ENCODE data around the gene LMF1. TPM values are rescaled to one million over a fixed set of nuclear protein-coding genes. Genes with fewer than 3 reads are reported as not detected.
A peak's percentile ranks its signal among the peaks of the same experiment; 100 is the strongest.

Gene LMF1
- polyA plus RNA-seq, 3 donors, result 5.9 to 14.7 (median 10.6) TPM

DNA sequence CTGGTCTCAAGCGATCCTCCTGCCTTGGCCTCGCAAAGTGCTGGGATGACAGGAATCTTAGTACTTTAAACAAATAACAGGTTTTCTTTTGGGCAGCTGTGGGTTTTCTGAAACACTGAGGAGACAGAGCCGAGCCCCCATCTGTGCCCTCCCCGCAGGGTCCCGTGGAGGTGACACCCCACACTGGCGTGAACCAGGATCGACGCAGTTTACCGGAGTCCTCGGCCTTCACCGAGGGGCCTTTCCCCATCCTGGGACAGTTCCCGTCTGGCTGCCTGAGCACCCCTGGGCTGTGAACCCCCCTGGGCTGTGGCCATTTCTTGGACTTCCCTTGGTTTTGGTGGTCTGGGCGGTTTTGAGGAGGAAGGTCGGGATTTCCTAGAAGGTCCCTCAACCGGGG is 154.9 kb downstream of the LMF1 start:
- Histone ChIP-seq H3K36me3 (replicated peaks in 1 of 2; ENCODE audit: control insufficient read depth in 1 of 2, insufficient read depth in 2 of 2, low read length in 2 of 2) (no peaks in the 10 kb centered on the region), H3K4me2 (replicated peaks; ENCODE audit: extremely low read depth, low read length, poor library complexity, severe bottlenecking) (no peak overlapping the region), H4K20me1 (ENCODE audit: insufficient read depth, low read length) (no peaks in the 10 kb centered on the region), H3K4me1 (ENCODE audit: control insufficient read depth in 1 of 2, insufficient read depth in 2 of 2, low read length in 2 of 2) (peaks cover 0 to 4% of the 10 kb centered on the region in 2 donors), H3K27me3 (ENCODE audit: control insufficient read depth in 2 of 2, insufficient read depth in 2 of 2, low read length in 2 of 2) (peaks cover 20 to 69% of the 10 kb centered on the region in 2 donors), H2AFZ (ENCODE audit: insufficient read depth, low read depth, low read length, poor library complexity, severe bottlenecking) (no peak overlapping the region), H3K79me2 (ENCODE audit: insufficient read depth, low read length) (no peaks in the 10 kb centered on the region), H3K9ac (ENCODE audit: insufficient read depth, low read length, poor library complexity, severe bottlenecking) (no peak overlapping the region), H3K9me3 (replicated peaks in 1 of 2; ENCODE audit: control insufficient read depth in 1 of 2, insufficient read depth in 1 of 2, low read length in 2 of 2) (peaks cover 5 to 21% of the 10 kb centered on the region in 2 donors), H3K4me3 (replicated peaks in 1 of 3; ENCODE audit: low read depth in 2 of 3, low read length in 3 of 3) (no peak overlapping the region), H3K27ac (ENCODE audit: low read depth in 1 of 2, low read length in 2 of 2) (no peak overlapping the region)
- H3K9me3 Mint-ChIP-seq, result peaks cover 1 to 24% (median 12%) of the 10 kb centered on the region in 7 donors
- H3K36me3 Mint-ChIP-seq, result peaks cover 0 to 6% of the 10 kb centered on the region in 2 donors
- WGBS (ENCODE audit: insufficient coverage), result 98% methylated on average over 11 of the region's 15 CpGs
- no peak overlapping the region for H3K27ac Mint-ChIP-seq
- H3K27me3 Mint-ChIP-seq (ENCODE audit: low read depth in 3 of 3), result peaks cover 53 to 69% (median 60%) of the 10 kb centered on the region in 3 donors
- no peak overlapping the region for H3K4me3 Mint-ChIP-seq
- no peak for DNase-seq
- TF ChIP-seq, protein P1, sequence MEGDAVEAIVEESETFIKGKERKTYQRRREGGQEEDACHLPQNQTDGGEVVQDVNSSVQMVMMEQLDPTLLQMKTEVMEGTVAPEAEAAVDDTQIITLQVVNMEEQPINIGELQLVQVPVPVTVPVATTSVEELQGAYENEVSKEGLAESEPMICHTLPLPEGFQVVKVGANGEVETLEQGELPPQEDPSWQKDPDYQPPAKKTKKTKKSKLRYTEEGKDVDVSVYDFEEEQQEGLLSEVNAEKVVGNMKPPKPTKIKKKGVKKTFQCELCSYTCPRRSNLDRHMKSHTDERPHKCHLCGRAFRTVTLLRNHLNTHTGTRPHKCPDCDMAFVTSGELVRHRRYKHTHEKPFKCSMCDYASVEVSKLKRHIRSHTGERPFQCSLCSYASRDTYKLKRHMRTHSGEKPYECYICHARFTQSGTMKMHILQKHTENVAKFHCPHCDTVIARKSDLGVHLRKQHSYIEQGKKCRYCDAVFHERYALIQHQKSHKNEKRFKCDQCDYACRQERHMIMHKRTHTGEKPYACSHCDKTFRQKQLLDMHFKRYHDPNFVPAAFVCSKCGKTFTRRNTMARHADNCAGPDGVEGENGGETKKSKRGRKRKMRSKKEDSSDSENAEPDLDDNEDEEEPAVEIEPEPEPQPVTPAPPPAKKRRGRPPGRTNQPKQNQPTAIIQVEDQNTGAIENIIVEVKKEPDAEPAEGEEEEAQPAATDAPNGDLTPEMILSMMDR (IDR thresholded peaks at IDR 0.05), result no peak
- intact Hi-C loops (cut with micrococcal nuclease), result no loop called here
- H3K4me1 Mint-ChIP-seq, result no peaks in the 10 kb centered on the region

DNA sequence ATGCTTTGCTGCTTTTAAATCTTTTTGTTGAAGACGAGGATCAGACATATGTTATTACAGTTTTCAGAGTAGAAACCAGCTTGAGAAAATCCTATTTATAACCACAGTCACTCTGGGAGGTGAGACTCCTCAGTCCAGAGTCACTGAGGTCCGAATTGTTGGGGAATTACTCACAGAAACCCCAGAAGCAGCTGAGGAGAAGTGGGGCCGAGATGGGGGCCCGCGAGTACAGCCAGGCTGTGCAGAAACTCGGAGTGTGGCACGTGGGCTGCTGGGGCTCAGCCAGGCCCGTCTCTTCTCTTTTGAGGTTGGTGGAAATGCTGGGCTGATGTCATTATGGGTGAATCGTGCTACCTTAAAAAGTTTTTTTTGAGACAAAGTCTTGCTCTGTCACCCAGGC is 155.8 kb downstream of the LMF1 start:
- H4K20me1 ChIP-seq (ENCODE audit: insufficient read depth, low read length), result no peaks in the 10 kb centered on the region
- peaks cover 47 to 73% (median 62%) of the 10 kb centered on the region in 3 donors for H3K27me3 Mint-ChIP-seq (ENCODE audit: low read depth in 3 of 3)
- H2AFZ ChIP-seq (ENCODE audit: insufficient read depth, low read depth, low read length, poor library complexity, severe bottlenecking), result no peak overlapping the region
- intact Hi-C loops (cut with micrococcal nuclease), result no loop called here
- TF ChIP-seq, protein P1 (IDR thresholded peaks at IDR 0.05), result no peak
- peaks cover 0 to 6% of the 10 kb centered on the region in 2 donors for H3K36me3 Mint-ChIP-seq
- peaks cover 0 to 4% of the 10 kb centered on the region in 2 donors for H3K4me1 ChIP-seq (ENCODE audit: control insufficient read depth in 1 of 2, insufficient read depth in 2 of 2, low read length in 2 of 2)
- no peak overlapping the region for H3K4me3 ChIP-seq (replicated peaks in 1 of 3; ENCODE audit: low read depth in 2 of 3, low read length in 3 of 3)
- peak overlapping the region in 1 of 2 donors; percentile 42 for H3K4me3 Mint-ChIP-seq
- H3K27me3 ChIP-seq (ENCODE audit: control insufficient read depth in 2 of 2, insufficient read depth in 2 of 2, low read length in 2 of 2), result peaks cover 20 to 68% of the 10 kb centered on the region in 2 donors
- 88% methylated on average over 6 of the region's 9 CpGs for WGBS (ENCODE audit: insufficient coverage)
- no peak overlapping the region for H3K9ac ChIP-seq (ENCODE audit: insufficient read depth, low read length, poor library complexity, severe bottlenecking)
- H3K4me1 Mint-ChIP-seq, result no peaks in the 10 kb centered on the region
- H3K27ac ChIP-seq (ENCODE audit: low read depth in 1 of 2, low read length in 2 of 2), result no peak overlapping the region
- H3K4me2 ChIP-seq (replicated peaks; ENCODE audit: extremely low read depth, low read length, poor library complexity, severe bottlenecking), result no peak overlapping the region
- no peaks in the 10 kb centered on the region for H3K36me3 ChIP-seq (replicated peaks in 1 of 2; ENCODE audit: control insufficient read depth in 1 of 2, insufficient read depth in 2 of 2, low read length in 2 of 2)
- no peak overlapping the region for H3K27ac Mint-ChIP-seq
- no peaks in the 10 kb centered on the region for H3K79me2 ChIP-seq (ENCODE audit: insufficient read depth, low read length)
- H3K9me3 Mint-ChIP-seq, result peaks cover 1 to 24% (median 12%) of the 10 kb centered on the region in 7 donors
- no peak for DNase-seq
- H3K9me3 ChIP-seq (replicated peaks in 1 of 2; ENCODE audit: control insufficient read depth in 1 of 2, insufficient read depth in 1 of 2, low read length in 2 of 2), result peaks cover 5 to 21% of the 10 kb centered on the region in 2 donors

All from CD14-positive monocyte (primary cell).